HG03095 (cell line): ENCODE measurements around the gene RPS21.
"Not testable (repeated sequence)": the region's sequence is repeated elsewhere in the genome, so short reads cannot be mapped to it uniquely, and the experiment has no call there.

Experiments
- ATAC-seq: cut with Tn5 transposase; IDR thresholded peaks from one replicate; pipeline ENCODE4 v1.9.1; 2021; ENCODE audit warnings: moderate library complexity; ENCODE audit not compliant: unreplicated experiment

The RPS21 gene

GRCh38 chr20:62424249-62425107 is 37.6 kb downstream of the RPS21 start:
- ATAC-seq: no peak

GRCh38 chr20:62425281-62426058 is 38.6 kb downstream of the RPS21 start:
- no peak for ATAC-seq

- ATAC-seq: not testable (repeated sequence)
Observed at GRCh38 chr20:62426059-62426348, 39.1 kb downstream of the RPS21 start.

DNA sequence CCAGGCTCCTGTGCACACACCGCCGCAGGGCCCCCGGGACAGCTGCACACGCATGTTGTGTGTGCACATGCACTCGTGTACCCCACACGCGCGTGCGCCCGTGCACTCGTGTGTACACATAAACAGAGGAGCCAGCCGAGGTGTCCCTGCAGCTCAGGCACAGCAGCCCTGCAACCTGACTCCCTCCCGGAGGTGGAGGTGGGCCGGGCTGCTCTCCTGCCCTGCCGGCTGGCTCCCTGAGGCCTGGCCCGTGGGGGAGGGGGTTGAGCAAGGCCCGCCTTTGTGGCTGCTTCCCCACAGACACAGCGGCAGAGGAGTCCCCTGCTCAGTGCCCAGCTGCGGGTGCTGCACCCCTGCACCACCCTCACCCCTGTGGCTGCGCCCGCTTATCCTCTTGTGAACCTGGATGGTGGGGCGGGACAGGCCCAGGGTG is 39.8 kb downstream of the RPS21 start:
- ATAC-seq: no peak

GRCh38 chr20:62427172-62428001 is 40.5 kb downstream of the RPS21 start, which contains the start of gene RBBP8NL:
RBBP8NL (minus strand) TSS chr20:62427539; CDS start chr20:62419647, 7,892 bp downstream.
- no peak for ATAC-seq

DNA sequence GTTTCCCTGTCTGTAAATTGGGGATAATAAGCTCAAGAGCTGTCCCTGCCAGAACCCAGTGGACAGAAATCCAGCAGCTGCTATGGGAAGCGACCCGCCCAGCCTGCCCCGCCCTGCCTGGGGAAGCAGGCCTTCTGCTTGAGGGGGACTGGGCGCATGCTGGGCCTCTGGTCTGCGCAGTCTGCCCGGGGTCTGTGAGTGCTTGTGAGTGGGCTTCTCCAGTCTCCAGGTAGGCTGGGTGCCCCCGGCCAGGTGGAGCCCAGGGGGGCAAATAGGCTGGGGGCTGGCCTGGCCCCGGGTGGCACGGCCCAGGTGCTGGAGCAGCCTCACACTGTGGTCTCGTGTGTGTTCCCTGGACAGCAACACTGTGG is 41.1 kb downstream of the RPS21 start:
- no peak for ATAC-seq

- no peak for ATAC-seq
Observed at GRCh38 chr20:62428396-62429295, 41.7 kb downstream of the RPS21 start.

DNA sequence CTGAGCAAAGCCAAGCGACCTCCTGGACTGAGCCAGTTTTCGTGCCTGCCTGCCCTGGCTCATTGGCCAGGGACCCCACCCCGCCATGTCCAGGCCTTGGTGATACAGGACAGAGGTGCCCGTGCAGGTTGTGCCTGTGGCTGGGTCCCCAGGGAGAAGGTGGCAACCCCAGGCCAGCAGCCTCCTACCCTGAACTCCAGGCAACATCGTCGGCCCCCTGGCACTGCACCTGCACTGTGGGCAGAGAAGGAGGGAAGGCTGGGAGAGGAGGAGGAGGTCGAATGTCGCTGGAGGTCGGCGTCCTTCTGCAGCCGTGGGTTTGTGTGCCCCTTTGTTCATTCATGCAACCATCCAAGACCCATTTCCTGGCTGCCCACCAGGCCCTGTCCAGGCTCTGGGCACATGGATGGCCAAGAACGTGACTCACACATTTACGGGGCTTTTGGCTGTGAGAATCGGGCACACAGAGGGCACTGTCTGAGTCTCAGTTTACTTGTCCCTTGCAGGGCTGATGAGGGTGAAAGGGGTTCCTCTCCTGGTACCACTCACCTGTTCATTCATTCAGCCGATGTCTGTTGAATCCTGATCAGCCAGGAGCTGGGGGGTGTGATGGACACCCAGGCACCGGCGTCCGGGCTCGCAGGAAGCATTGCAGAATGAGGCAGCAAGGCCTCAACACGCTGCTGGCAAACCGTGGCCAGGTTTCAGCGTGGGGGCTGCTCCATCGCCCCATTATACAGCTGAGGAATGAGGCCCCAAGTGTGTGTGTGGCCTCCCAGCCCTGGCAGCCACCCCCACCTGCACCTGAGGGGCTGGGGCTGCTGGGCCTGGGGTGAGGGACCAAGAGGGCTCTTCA is 42.8 kb downstream of the RPS21 start:
- no peak for ATAC-seq

- no peak for ATAC-seq
Observed at GRCh38 chr20:62430311-62430853, 43.5 kb downstream of the RPS21 start.

GRCh38 chr20:62430866-62431447 is 44.1 kb downstream of the RPS21 start:
- ATAC-seq: no peak

DNA sequence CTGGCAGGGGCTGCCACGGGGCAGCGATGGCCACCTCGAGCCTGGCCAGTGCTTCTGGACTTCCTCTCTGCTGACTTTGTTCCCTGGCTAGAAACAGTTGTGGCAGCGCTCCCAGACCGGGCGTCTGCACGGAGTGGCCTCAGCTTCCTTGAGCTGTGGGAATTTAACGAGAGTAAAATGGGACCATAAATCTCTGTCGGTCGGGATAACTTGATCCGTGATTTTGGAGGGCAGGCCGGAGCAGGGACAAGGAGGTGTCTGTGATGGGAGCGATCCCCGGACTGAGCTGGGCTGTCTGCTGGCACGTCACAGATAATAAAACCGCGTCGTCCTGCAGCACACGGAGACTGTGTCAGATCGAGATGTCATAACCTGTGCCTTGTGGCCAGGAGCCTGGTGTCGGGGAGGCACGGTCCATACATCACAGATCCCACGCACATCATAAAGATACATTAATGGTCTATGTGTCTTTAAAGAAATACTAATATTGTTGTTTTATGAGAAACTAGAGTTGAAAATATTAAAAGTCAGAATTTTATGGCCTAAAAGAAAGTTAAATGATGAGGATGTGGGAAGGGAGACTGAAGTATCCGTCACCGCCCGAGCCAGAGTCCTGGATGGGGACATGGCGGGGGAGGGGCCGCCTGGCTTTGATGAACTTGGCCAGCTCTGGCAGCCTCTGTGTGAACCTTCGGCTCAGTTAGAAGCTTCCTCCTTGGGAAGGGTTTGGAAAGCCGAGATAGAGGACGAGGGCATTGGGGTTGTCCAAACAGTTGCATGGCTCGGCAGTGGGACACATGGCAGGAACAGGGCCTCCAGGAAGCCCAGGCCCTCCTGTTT is 47.0 kb downstream of the RPS21 start:
- no peak for ATAC-seq

DNA sequence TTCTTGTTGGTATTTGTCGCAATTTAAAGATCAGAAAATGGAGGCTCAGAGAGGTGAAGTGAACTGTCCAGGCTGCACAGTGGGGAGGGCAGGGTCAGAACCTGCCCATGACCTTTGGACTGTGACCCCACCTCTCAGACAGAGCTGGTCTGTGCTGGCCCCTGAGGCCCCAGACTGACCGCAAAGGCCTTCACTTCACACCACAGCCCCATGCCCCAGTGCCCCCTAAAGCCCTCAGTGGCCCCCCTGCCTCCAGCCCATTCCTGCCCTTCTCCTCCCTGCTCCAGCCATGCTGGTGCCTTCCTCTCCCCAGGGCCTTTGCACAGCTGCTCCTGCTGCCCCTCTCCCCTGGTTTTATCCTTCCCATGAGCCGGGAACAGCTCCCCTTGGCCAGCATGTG is 49.8 kb downstream of the RPS21 start:
- no peak for ATAC-seq

GRCh38 chr20:62437496-62437895 is 50.6 kb downstream of the RPS21 start:
- ATAC-seq: no peak

- ATAC-seq: no peak
Observed at GRCh38 chr20:62437927-62438326, 51.0 kb downstream of the RPS21 start.
